ENCODE measurements around the gene ZNF554. TPM values are rescaled to one million over a fixed set of nuclear protein-coding genes. Genes with fewer than 3 reads are reported as not detected.
A peak's percentile ranks its signal among the peaks of the same experiment; 100 is the strongest.

The ZNF554 gene
- total and polyA plus RNA-seq, 2 of the 8 experiments (the other 6 are each of a cell fraction or from before 2014, with no cell fraction given), result 1.8 to 5.7 TPM

- POLR2A ChIA-PET (ENCODE audit: partially characterized antibody), result interaction anchor here (0.7 to 1.4 kb wide), 2 partner anchors 8 to 11 kb away, joined by 3 to 6 read pairs; no protein-coding TSS in a partner anchor
- WGBS, 2 experiments (ENCODE audit: extremely low coverage in 1 of 2, insufficient coverage in 1 of 2, insufficient read length in 1 of 2, insufficient replicate concordance in 2 of 2, low coverage in 1 of 2, low lambda C conversion rate in 2 of 2, missing lambda C conversion rate in 1 of 2), result 95% methylated on average over 31 of the region's 41 CpGs; no CpG with 5 or more reads in 1 of the 2 experiments
- H3K27ac ChIP-seq (ENCODE audit: low read depth, low read length), result no peak overlapping the region
- TF ChIP-seq TCF12 (IDR thresholded peaks at IDR 0.05; ENCODE audit: low read depth, low read length), result no peak
- TF ChIP-seq, protein P1, sequence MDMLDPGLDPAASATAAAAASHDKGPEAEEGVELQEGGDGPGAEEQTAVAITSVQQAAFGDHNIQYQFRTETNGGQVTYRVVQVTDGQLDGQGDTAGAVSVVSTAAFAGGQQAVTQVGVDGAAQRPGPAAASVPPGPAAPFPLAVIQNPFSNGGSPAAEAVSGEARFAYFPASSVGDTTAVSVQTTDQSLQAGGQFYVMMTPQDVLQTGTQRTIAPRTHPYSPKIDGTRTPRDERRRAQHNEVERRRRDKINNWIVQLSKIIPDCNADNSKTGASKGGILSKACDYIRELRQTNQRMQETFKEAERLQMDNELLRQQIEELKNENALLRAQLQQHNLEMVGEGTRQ (IDR thresholded peaks at IDR 0.05; ENCODE audit: low read length), result no peak
Observed at GRCh38 chr19:2799273-2800020, 20.2 kb upstream of the ZNF554 start.

More at GRCh38 chr19:2799273-2800020, 20.2 kb upstream of the ZNF554 start:
- H3K36me3 ChIP-seq (ENCODE audit: control insufficient read depth in 2 of 4, insufficient read depth in 4 of 4, low read length in 3 of 4), result peaks cover 18 to 68% (median 53%) of the 10 kb centered on the region in 4 experiments
- no peaks in the 10 kb centered on the region for H3K79me2 ChIP-seq (ENCODE audit: control insufficient read depth in 1 of 2, insufficient read depth in 2 of 2, low read length in 2 of 2)
- no peaks in the 10 kb centered on the region for H3K9me3 ChIP-seq (ENCODE audit: insufficient read depth in 2 of 2, low read depth in 1 of 2, low read length in 1 of 2)
- CTCF ChIA-PET (ENCODE audit: partially characterized antibody), result no interaction called here
- peak overlapping the region; percentile 3; the same call in 1 of the 2 replicates for H4K8ac ChIP-seq (ENCODE audit: extremely low read depth, insufficient read depth, low read length)
- H3K18ac ChIP-seq (ENCODE audit: extremely low read depth, low read length), result no peak overlapping the region
- no peak overlapping the region for H3K14ac ChIP-seq (ENCODE audit: insufficient read length)
- H3K4me3 ChIP-seq (ENCODE audit: extremely low read depth in 1 of 4, insufficient read depth in 2 of 4, low read depth in 3 of 4, low read length in 4 of 4), result no peak overlapping the region
- H2BK12ac ChIP-seq (ENCODE audit: low read depth, low read length), result no peak overlapping the region
- no peak overlapping the region for H3K23ac ChIP-seq (ENCODE audit: insufficient read length)
- H2BK120ac ChIP-seq (replicated peaks; ENCODE audit: low read depth, low read length), result no peak overlapping the region
- no peak overlapping the region for H2BK5ac ChIP-seq (ENCODE audit: low read depth, low read length)
- H3K56ac ChIP-seq (replicated peaks; ENCODE audit: insufficient read length, low read depth, low read length), result no peak overlapping the region
- H2AK5ac ChIP-seq (ENCODE audit: low read depth, low read length), result no peak overlapping the region
- H2BK20ac ChIP-seq (ENCODE audit: low read length), result no peak overlapping the region
- H3K9ac ChIP-seq (replicated peaks in 1 of 4; ENCODE audit: extremely low read depth in 1 of 4, low read depth in 3 of 4, low read length in 3 of 4), result no peak overlapping the region
- H3K79me1 ChIP-seq (ENCODE audit: low read depth, low read length), result peaks cover 11% of the 10 kb centered on the region
- no peak overlapping the region for H2BK15ac ChIP-seq (ENCODE audit: low read length)
- no peak for FAIRE-seq
- no peak overlapping the region for H4K91ac ChIP-seq (replicated peaks; ENCODE audit: insufficient read length, low read length)
- no peak overlapping the region for H3K4me2 ChIP-seq (ENCODE audit: insufficient read depth in 1 of 2, low read depth in 2 of 2, low read length in 2 of 2)
- H3K4me1 ChIP-seq (replicated peaks in 1 of 4; ENCODE audit: control insufficient read depth in 3 of 4, insufficient read depth in 4 of 4, low read length in 3 of 4), result no peaks in the 10 kb centered on the region; a peak in 2 of 7 replicates
- no peaks in the 10 kb centered on the region; a peak in 1 of 7 replicates for H3K27me3 ChIP-seq (replicated peaks in 1 of 4; ENCODE audit: control insufficient read depth in 3 of 4, extremely low read depth in 1 of 4, insufficient read depth in 3 of 4, low read length in 3 of 4)
- no peak for DNase-seq (ENCODE audit: low read depth in 1 of 2, low spot score in 2 of 2)
- peaks cover 10 to 32% of the 10 kb centered on the region in 2 experiments for H4K20me1 ChIP-seq (replicated peaks in 1 of 2; ENCODE audit: control insufficient read depth in 1 of 2, insufficient read depth in 2 of 2, low read length in 2 of 2)
- no peak overlapping the region for H4K5ac ChIP-seq (ENCODE audit: insufficient read length, low read depth, low read length)
- no peak overlapping the region for H3K4ac ChIP-seq (replicated peaks; ENCODE audit: insufficient read length, low read depth, low read length)
- H2AFZ ChIP-seq (ENCODE audit: low read length), result no peak overlapping the region
- H3K23me2 ChIP-seq (ENCODE audit: low read depth, low read length), result peaks cover 7% of the 10 kb centered on the region; the same call in 1 of the 2 replicates
